Stimulated activated CD4-positive, alpha-beta T cell treated with anti-CD3 and anti-CD28 coated beads, Interleukin-4, amount 100 ng/mL, for 4 hours (primary cell): Measurements from ENCODE around the gene OR51V1.
"Not testable (repeated sequence)": the region's sequence is repeated elsewhere in the genome, so short reads cannot be mapped to it uniquely, and the experiment has no call there.

Source experiments
- DNase-seq, 2 experiments: peaks; one replicate each; pipeline ENCODE4 v3.0.0-alpha.2; 2020

Gene OR51V1

GRCh38 chr11:5200582-5200981 lies at the start of gene OR51V1:
Gene OR51V1, minus strand, starts transcription at chr11:5200682. Its CDS starts 0 bp downstream, at chr11:5200682.
- DNase-seq, result no peak

GRCh38 chr11:5249807-5250396 lies 49.4 kb upstream of the OR51V1 start, which contains the start of gene HBG1:
Gene HBG1, minus strand, starts transcription at chr11:5249857. Its CDS starts 53 bp downstream, at chr11:5249804.
- not testable (repeated sequence) for DNase-seq

- DNase-seq, result not testable (repeated sequence)
These were observed 48.0 kb upstream of the OR51V1 start for GRCh38 chr11:5248498-5248897.

- no peak for DNase-seq
These were observed 47.1 kb upstream of the OR51V1 start for GRCh38 chr11:5247472-5248192.

GRCh38 chr11:5246772-5247471 lies 46.4 kb upstream of the OR51V1 start:
- DNase-seq, result no peak

- DNase-seq, result no peak
These were observed 44.7 kb upstream of the OR51V1 start for GRCh38 chr11:5245155-5245554.

GRCh38 chr11:5243816-5244180 lies 43.3 kb upstream of the OR51V1 start:
- DNase-seq, result no peak

GRCh38 chr11:5242933-5243815 lies 42.7 kb upstream of the OR51V1 start:
- DNase-seq, result no peak

GRCh38 chr11:5242208-5242607 lies 41.7 kb upstream of the OR51V1 start:
- DNase-seq, result no peak

- no peak for DNase-seq
These were observed 41.0 kb upstream of the OR51V1 start for GRCh38 chr11:5241458-5241857.

- no peak for DNase-seq
These were observed 40.0 kb upstream of the OR51V1 start for GRCh38 chr11:5240458-5240857.

GRCh38 chr11:5240056-5240455 lies 39.6 kb upstream of the OR51V1 start:
- DNase-seq, result no peak

GRCh38 chr11:5239046-5239445 lies 38.6 kb upstream of the OR51V1 start:
- DNase-seq, result no peak

GRCh38 chr11:5238486-5238885 lies 38.0 kb upstream of the OR51V1 start:
- DNase-seq, result no peak

- no peak for DNase-seq
These were observed 36.9 kb upstream of the OR51V1 start for GRCh38 chr11:5237420-5237819.

- no peak for DNase-seq
These were observed 35.0 kb upstream of the OR51V1 start for GRCh38 chr11:5235364-5236095.

GRCh38 chr11:5234381-5234834 lies 33.9 kb upstream of the OR51V1 start, which contains the start of gene HBD:
Gene HBD, minus strand, starts transcription at chr11:5234483. Its CDS starts 50 bp downstream, at chr11:5234433.
- DNase-seq, result no peak

GRCh38 chr11:5233307-5233706 lies 32.8 kb upstream of the OR51V1 start:
- DNase-seq, result no peak

- no peak for DNase-seq
These were observed 32.3 kb upstream of the OR51V1 start for GRCh38 chr11:5232821-5233220.

- no peak for DNase-seq
These were observed 31.7 kb upstream of the OR51V1 start for GRCh38 chr11:5232176-5232575.

- DNase-seq, result no peak
These were observed 30.6 kb upstream of the OR51V1 start for GRCh38 chr11:5231111-5231510.

GRCh38 chr11:5230266-5230665 lies 29.8 kb upstream of the OR51V1 start:
- DNase-seq, result no peak
